K562 (cell line): ENCODE data around the gene UTP11. TPM values are rescaled to one million over a fixed set of nuclear protein-coding genes. Genes with fewer than 3 reads are reported as not detected.

Experiments
- ADNP ChIP-seq: fragments of 200-800 bp; sonication (Bioruptor generic); IDR thresholded peaks from 2 replicates; pipeline ENCODE4 v1.6.1; 2016; ENCODE audit warnings: missing genetic modification characterization, missing compliant biosample characterization
- CCNT2 ChIP-seq: IDR thresholded peaks from 2 replicates; pipeline ENCODE4 v1.6.1; 2011; ENCODE audit warnings: borderline replicate concordance, low read depth, mild to moderate bottlenecking, moderate library complexity, mixed read lengths, low read length; ENCODE audit not compliant: insufficient read length; ENCODE audit errors: extremely low read depth
- DPF2 ChIP-seq: fragments of 450-650 bp; IDR thresholded peaks from 2 replicates; pipeline ENCODE4 v1.6.1; 2016
- E2F3 ChIP-seq: fragments of 250-450 bp; sonication (Bioruptor Pico); IDR thresholded peaks from 2 replicates; pipeline ENCODE4 v1.4.0; 2020; ENCODE audit warnings: mild to moderate bottlenecking
- GATA2 ChIP-seq: sonication (generic); formaldehyde crosslinking; IDR thresholded peaks from 2 replicates; pipeline ENCODE4 v1.4.0; 2020; ENCODE audit warnings: mild to moderate bottlenecking, missing genetic modification reagents
- KAT7 ChIP-seq: sonication (generic); formaldehyde crosslinking; IDR thresholded peaks from 2 replicates; pipeline ENCODE4 v1.8.0; 2022; ENCODE audit warnings: missing genetic modification reagents, mild to moderate bottlenecking, borderline replicate concordance
- KDM5B ChIP-seq: fragments of 200-600 bp; sonication (generic); IDR thresholded peaks from 2 replicates; pipeline ENCODE4 v1.6.1; 2012; ENCODE audit warnings: low read depth, mild to moderate bottlenecking, moderate library complexity, low read length, control low read depth, inconsistent platforms; ENCODE audit not compliant: insufficient replicate concordance
- MAFF ChIP-seq: IDR thresholded peaks from 2 replicates; pipeline ENCODE4 v1.6.1; 2012; ENCODE audit warnings: low read length, improper control_type of control experiment
- MCM2 ChIP-seq: fragments of 450-650 bp; IDR thresholded peaks from 2 replicates; pipeline ENCODE4 v1.6.1; 2017; ENCODE audit warnings: low read depth, mild to moderate bottlenecking
- MYC ChIP-seq, 2 experiments: fragments of 250-450 bp in 1 of 2; sonication (Bioruptor Pico) in 1 of 2; IDR thresholded peaks; 2 replicates each; pipeline versions ENCODE4 v1.5.1 to v1.6.1; 2012 to 2021; ENCODE audit warnings: low read depth in 2 of 2, borderline replicate concordance in 1 of 2, improper control_type of control experiment in 1 of 2, low read length in 1 of 2, mild to moderate bottlenecking in 1 of 2, moderate library complexity in 1 of 2
- NFATC3 ChIP-seq: fragments of 450-650 bp; IDR thresholded peaks from 2 replicates; pipeline ENCODE4 v1.6.1; 2017; ENCODE audit warnings: mild to moderate bottlenecking
- NONO ChIP-seq, 2 experiments: fragments of 200-400 bp in 1 of 2; fragments of 450-650 bp in 1 of 2; formaldehyde crosslinking in 1 of 2; IDR thresholded peaks; 2 replicates each; pipeline ENCODE4 v1.6.1; 2017; ENCODE audit warnings: low read depth in 2 of 2, mild to moderate bottlenecking in 2 of 2, moderate library complexity in 2 of 2, low read length in 1 of 2
- RBM25 ChIP-seq: fragments of 200-400 bp; formaldehyde crosslinking; IDR thresholded peaks from 2 replicates; pipeline ENCODE4 v1.6.1; 2018; ENCODE audit warnings: low read length, low read depth, moderate library complexity; ENCODE audit not compliant: severe bottlenecking
- SMAD2 ChIP-seq: fragments of 150-350 bp; IDR thresholded peaks from 2 replicates; pipeline ENCODE4 v1.6.1; 2014; ENCODE audit warnings: low read depth, mild to moderate bottlenecking, low read length
- SMARCE1 ChIP-seq: fragments of 450-650 bp; IDR thresholded peaks from 2 replicates; pipeline ENCODE4 v1.7.1; 2016; ENCODE audit warnings: mild to moderate bottlenecking
- ZBTB7A ChIP-seq: IDR thresholded peaks from 2 replicates; pipeline ENCODE4 v1.6.1; 2011; ENCODE audit warnings: low read depth, mild to moderate bottlenecking, low read length, moderate library complexity, borderline replicate concordance; ENCODE audit not compliant: control insufficient read depth
- ZNF12 ChIP-seq: sonication (generic); formaldehyde crosslinking; IDR thresholded peaks from 2 replicates; pipeline ENCODE4 v1.4.0; 2020; ENCODE audit warnings: mild to moderate bottlenecking, missing genetic modification reagents
- ZNF224 ChIP-seq: sonication (generic); formaldehyde crosslinking; IDR thresholded peaks from 2 replicates; pipeline ENCODE4 v1.8.0; 2022; ENCODE audit warnings: mild to moderate bottlenecking, missing genetic modification reagents
- polyA plus RNA-seq, 8 experiments: library from polyadenylated mRNA; depleted of rRNA in 4 of 8; stranded (reverse) in 5 of 8; unstranded in 3 of 8; fragments of >200 nt; fragmentation: Nextera tagmentation in 2 of 8; fragmentation: Illumina TruSeq in 1 of 8; extraction: Ambion mirVana in 2 of 8; extraction: Trizol in 1 of 8; gene quantifications; 2 replicates each; pipeline versions ENCODE4 v1.2.1 to v1.2.3, GENCODE V29; 2011 to 2014; ENCODE audit warnings: inconsistent platforms in 1 of 8, missing spikeins in 1 of 8
- total RNA-seq, 7 experiments: library from RNA; depleted of rRNA in 6 of 7; stranded (reverse); fragments of >200 nt in 6 of 7; fragmentation: Illumina TruSeq in 2 of 7; extraction: Trizol in 2 of 7; gene quantifications; 2 replicates each; pipeline versions ENCODE4 v1.2.1 to v1.2.3, GENCODE V29; 2011 to 2021; ENCODE audit warnings: low replicate concordance in 1 of 7
- TF ChIP-seq, protein P1 (sequence below): fragments of 450-650 bp; IDR thresholded peaks from 2 replicates; pipeline ENCODE4 v1.7.1; 2018; ENCODE audit warnings: mild to moderate bottlenecking, low read depth; ENCODE audit not compliant: partially characterized antibody
- TF ChIP-seq, protein P2 (sequence below): fragments of 250-450 bp; sonication (Bioruptor Pico); IDR thresholded peaks from 2 replicates; pipeline ENCODE4 v1.5.0; 2020; ENCODE audit warnings: mild to moderate bottlenecking
- TF ChIP-seq, protein P3 (sequence below): sonication (generic); formaldehyde crosslinking; IDR thresholded peaks from 2 replicates; pipeline ENCODE4 v1.8.0; 2022; ENCODE audit warnings: mild to moderate bottlenecking, missing genetic modification reagents, borderline replicate concordance

UTP11 gene
- total and polyA plus RNA-seq, 9 of the 15 experiments (the other 6 are each of a cell fraction or from before 2014, with no cell fraction given) = 91.1 to 378 (median 221) TPM

DNA sequence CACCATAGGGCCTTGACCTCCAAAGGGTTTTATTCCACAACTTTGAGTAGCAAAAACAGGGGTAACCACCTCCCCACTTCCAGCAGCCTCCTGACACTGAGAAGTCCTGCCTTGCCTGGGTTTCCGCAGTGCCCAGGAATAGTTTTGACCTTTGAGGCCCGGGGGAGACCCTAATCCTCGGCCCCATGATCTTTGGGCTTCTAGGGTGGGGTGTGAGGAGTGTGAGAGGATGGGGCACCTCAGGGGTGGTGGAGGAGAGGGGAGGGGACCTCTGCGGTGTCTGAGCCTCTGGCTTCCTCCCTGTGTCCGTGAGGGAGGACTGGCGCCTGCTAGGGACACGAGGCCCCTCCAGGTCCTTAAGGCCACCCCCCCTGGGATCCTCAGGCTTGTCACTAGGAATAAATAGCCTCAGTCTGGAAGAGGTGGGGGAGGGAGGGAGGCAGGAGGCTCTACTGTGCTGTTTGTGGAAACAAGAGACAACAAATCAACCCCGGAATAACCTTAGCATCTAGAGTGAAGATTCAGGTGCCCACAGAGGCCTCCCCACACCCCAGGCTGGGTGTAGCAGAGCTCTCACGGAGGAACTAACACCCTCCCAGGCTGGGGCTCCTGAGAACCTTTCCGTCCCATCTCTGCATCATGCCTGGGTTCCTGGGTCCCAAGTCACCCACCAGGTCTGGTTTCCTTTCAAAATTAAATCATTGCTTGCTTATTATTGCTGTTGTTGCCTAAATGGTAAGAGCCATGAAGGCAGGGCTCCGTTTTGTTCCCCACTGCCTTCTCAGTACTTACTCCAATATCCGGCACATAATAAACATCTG, 6.3 kb upstream of the UTP11 start (continued):
- 0 out of 2 replicates have a peak, but pooled peaks have one; percentile 31 for TF ChIP-seq MYC (IDR thresholded peaks at IDR 0.05; ENCODE audit: low read depth, low read length)
- TF ChIP-seq MYC (CRISPR knock-in tag; IDR thresholded peaks at IDR 0.05; ENCODE audit: borderline replicate concordance, low read depth) = no peak
- TF ChIP-seq MAFF = no peak
- TF ChIP-seq, protein P1, sequence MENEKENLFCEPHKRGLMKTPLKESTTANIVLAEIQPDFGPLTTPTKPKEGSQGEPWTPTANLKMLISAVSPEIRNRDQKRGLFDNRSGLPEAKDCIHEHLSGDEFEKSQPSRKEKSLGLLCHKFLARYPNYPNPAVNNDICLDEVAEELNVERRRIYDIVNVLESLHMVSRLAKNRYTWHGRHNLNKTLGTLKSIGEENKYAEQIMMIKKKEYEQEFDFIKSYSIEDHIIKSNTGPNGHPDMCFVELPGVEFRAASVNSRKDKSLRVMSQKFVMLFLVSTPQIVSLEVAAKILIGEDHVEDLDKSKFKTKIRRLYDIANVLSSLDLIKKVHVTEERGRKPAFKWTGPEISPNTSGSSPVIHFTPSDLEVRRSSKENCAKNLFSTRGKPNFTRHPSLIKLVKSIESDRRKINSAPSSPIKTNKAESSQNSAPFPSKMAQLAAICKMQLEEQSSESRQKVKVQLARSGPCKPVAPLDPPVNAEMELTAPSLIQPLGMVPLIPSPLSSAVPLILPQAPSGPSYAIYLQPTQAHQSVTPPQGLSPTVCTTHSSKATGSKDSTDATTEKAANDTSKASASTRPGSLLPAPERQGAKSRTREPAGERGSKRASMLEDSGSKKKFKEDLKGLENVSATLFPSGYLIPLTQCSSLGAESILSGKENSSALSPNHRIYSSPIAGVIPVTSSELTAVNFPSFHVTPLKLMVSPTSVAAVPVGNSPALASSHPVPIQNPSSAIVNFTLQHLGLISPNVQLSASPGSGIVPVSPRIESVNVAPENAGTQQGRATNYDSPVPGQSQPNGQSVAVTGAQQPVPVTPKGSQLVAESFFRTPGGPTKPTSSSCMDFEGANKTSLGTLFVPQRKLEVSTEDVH = no peak
- no peak for TF ChIP-seq ZNF12 (CRISPR knock-in tag)
- TF ChIP-seq MCM2 = no peak
- TF ChIP-seq, protein P2, sequence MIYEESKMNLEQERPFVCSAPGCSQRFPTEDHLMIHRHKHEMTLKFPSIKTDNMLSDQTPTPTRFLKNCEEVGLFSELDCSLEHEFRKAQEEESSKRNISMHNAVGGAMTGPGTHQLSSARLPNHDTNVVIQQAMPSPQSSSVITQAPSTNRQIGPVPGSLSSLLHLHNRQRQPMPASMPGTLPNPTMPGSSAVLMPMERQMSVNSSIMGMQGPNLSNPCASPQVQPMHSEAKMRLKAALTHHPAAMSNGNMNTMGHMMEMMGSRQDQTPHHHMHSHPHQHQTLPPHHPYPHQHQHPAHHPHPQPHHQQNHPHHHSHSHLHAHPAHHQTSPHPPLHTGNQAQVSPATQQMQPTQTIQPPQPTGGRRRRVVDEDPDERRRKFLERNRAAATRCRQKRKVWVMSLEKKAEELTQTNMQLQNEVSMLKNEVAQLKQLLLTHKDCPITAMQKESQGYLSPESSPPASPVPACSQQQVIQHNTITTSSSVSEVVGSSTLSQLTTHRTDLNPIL (CRISPR knock-in tag) = no peak
- TF ChIP-seq NONO (IDR thresholded peaks at IDR 0.05; ENCODE audit: low read depth in 2 of 2, low read length in 1 of 2) = no peak
- TF ChIP-seq, protein P3, sequence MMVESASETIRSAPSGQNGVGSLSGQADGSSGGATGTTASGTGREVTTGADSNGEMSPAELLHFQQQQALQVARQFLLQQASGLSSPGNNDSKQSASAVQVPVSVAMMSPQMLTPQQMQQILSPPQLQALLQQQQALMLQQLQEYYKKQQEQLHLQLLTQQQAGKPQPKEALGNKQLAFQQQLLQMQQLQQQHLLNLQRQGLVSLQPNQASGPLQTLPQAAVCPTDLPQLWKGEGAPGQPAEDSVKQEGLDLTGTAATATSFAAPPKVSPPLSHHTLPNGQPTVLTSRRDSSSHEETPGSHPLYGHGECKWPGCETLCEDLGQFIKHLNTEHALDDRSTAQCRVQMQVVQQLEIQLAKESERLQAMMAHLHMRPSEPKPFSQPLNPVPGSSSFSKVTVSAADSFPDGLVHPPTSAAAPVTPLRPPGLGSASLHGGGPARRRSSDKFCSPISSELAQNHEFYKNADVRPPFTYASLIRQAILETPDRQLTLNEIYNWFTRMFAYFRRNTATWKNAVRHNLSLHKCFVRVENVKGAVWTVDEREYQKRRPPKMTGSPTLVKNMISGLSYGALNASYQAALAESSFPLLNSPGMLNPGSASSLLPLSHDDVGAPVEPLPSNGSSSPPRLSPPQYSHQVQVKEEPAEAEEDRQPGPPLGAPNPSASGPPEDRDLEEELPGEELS (CRISPR knock-in tag) = 0 out of 2 replicates have a peak, but pooled peaks have one; percentile 21
- TF ChIP-seq KDM5B = no peak
- TF ChIP-seq SMARCE1 = peak; percentile 26; the same call in 1 of the 2 replicates
- no peak for TF ChIP-seq ZNF224 (CRISPR knock-in tag)
- no peak for TF ChIP-seq SMAD2
- no peak for TF ChIP-seq RBM25
- no peak for TF ChIP-seq GATA2 (CRISPR knock-in tag)
- peak; percentile 1; the same call in 1 of the 2 replicates for TF ChIP-seq ZBTB7A
- TF ChIP-seq ADNP (tag) = no peak
- no peak for TF ChIP-seq NFATC3
- TF ChIP-seq KAT7 (CRISPR knock-in tag) = no peak
- no peak; the same call in 1 of the 2 replicates for TF ChIP-seq DPF2
- TF ChIP-seq CCNT2 = no peak
- no peak for TF ChIP-seq E2F3 (CRISPR knock-in tag)
